Calu3 (cell line): ENCODE results near the gene KCNH1. TPM values are rescaled to one million over a fixed set of nuclear protein-coding genes. Genes with fewer than 3 reads are reported as not detected.

ENCODE experiments used
- BruUV-seq: library from RNA; stranded (reverse); fragments of 400-500 nt; replicated peaks from 2 replicates; lab custom pipeline; 2021; lab: Mats Ljungman, UMichigan
- CTCF ChIA-PET: fragments of 300-600 bp; sonication (Branson Sonifier 250); formaldehyde crosslinking; loops from one replicate; lab custom pipeline; 2022; ENCODE audit warnings: antibody characterized with exemption; lab: Charles Lee
- DNase-seq: peaks from one replicate; pipeline ENCODE4 v3.0.0; 2022
- H3K27ac Mint-ChIP-seq: one replicate; pipeline ENCODE4 v1.8.0; 2022; ENCODE audit warnings: mixed read lengths; ENCODE audit not compliant: unreplicated experiment
- H3K27me3 Mint-ChIP-seq: one replicate; pipeline ENCODE4 v1.8.0; 2022; ENCODE audit warnings: mixed read lengths; ENCODE audit not compliant: unreplicated experiment
- H3K36me3 Mint-ChIP-seq: one replicate; pipeline ENCODE4 v1.8.0; 2022; ENCODE audit warnings: mild to moderate bottlenecking, moderate library complexity, mixed read lengths; ENCODE audit not compliant: insufficient read depth, unreplicated experiment
- H3K4me1 Mint-ChIP-seq: one replicate; pipeline ENCODE4 v1.8.0; 2022; ENCODE audit warnings: mild to moderate bottlenecking, low read depth, mixed read lengths; ENCODE audit not compliant: unreplicated experiment
- H3K4me3 Mint-ChIP-seq: one replicate; pipeline ENCODE4 v1.8.0; 2022; ENCODE audit warnings: mild to moderate bottlenecking, low read depth, moderate library complexity, mixed read lengths; ENCODE audit not compliant: unreplicated experiment
- H3K9me3 Mint-ChIP-seq: one replicate; pipeline ENCODE4 v1.8.0; 2022; ENCODE audit warnings: low read depth, mixed read lengths; ENCODE audit not compliant: unreplicated experiment
- CTCF ChIP-seq: fragments of 200-600 bp; IDR thresholded peaks from one replicate; pipeline ENCODE4 v1.8.0; 2022; ENCODE audit warnings: antibody characterized with exemption; ENCODE audit not compliant: unreplicated experiment
- intact Hi-C: fragments of 100-400 bp; cut with micrococcal nuclease; formaldehyde crosslinking; loops from one replicate; pipeline ENCODE4 v1.10.0; 2022; ENCODE audit not compliant: unreplicated experiment
- total RNA-seq: library from RNA; stranded (reverse); gene quantifications from 2 replicates; pipeline ENCODE4 v1.2.3, GENCODE V29; 2022

KCNH1 gene
- total RNA-seq, 1 experiment from 2014 or later: not detected

- no peak overlapping the region for H3K4me3 Mint-ChIP-seq
- TF ChIP-seq CTCF: no peak
- CTCF ChIA-PET: no interaction called here
- H3K27ac Mint-ChIP-seq: no peak overlapping the region
- H3K27me3 Mint-ChIP-seq: peaks cover 37% of the 10 kb centered on the region
- BruUV-seq: no TSS peak
- intact Hi-C loops: no loop called here
- DNase-seq: no peak
- no peaks in the 10 kb centered on the region for H3K4me1 Mint-ChIP-seq
- H3K36me3 Mint-ChIP-seq: no peaks in the 10 kb centered on the region
- H3K9me3 Mint-ChIP-seq: no peaks in the 10 kb centered on the region
These were observed 433.9 kb downstream of the KCNH1 start for GRCh38 chr1:210700083-210700482.

GRCh38 chr1:210698661-210699060 lies 435.3 kb downstream of the KCNH1 start:
- CTCF ChIA-PET: interaction anchor here (0.9 kb wide), 1 partner anchor 117 kb away, joined by 3 read pairs; no protein-coding TSS in a partner anchor
- Mint-ChIP-seq H3K36me3 (no peaks in the 10 kb centered on the region), H3K9me3 (no peaks in the 10 kb centered on the region), H3K4me3 (no peak overlapping the region), H3K27ac (no peak overlapping the region), H3K27me3 (peaks cover 52% of the 10 kb centered on the region), H3K4me1 (no peaks in the 10 kb centered on the region)
- intact Hi-C loops: no loop called here
- no TSS peak for BruUV-seq
- no peak for TF ChIP-seq CTCF
- no peak for DNase-seq

- H3K4me1 Mint-ChIP-seq: no peaks in the 10 kb centered on the region
- no peak for DNase-seq
- H3K9me3 Mint-ChIP-seq: no peaks in the 10 kb centered on the region
- H3K4me3 Mint-ChIP-seq: no peak overlapping the region
- TF ChIP-seq CTCF: no peak
- CTCF ChIA-PET: no interaction called here
- H3K36me3 Mint-ChIP-seq: no peaks in the 10 kb centered on the region
- H3K27ac Mint-ChIP-seq: no peak overlapping the region
- peaks cover 54% of the 10 kb centered on the region for H3K27me3 Mint-ChIP-seq
- intact Hi-C loops: no loop called here
- BruUV-seq: no TSS peak
These were observed 436.8 kb downstream of the KCNH1 start for GRCh38 chr1:210697185-210697584.

GRCh38 chr1:210696709-210697108 lies 437.2 kb downstream of the KCNH1 start:
- no peak overlapping the region for H3K4me3 Mint-ChIP-seq

More at GRCh38 chr1:210696709-210697108, 437.2 kb downstream of the KCNH1 start:
- Mint-ChIP-seq H3K36me3 (no peaks in the 10 kb centered on the region), H3K27me3 (peaks cover 58% of the 10 kb centered on the region), H3K4me1 (no peaks in the 10 kb centered on the region), H3K9me3 (no peaks in the 10 kb centered on the region), H3K27ac (no peak overlapping the region)
- BruUV-seq: no TSS peak
- no peak for DNase-seq
- intact Hi-C loops: no loop called here
- CTCF ChIA-PET: no interaction called here
- no peak for TF ChIP-seq CTCF
